NT2/D1 (cell line): Measurements from ENCODE around the gene LDLRAD2.
"Not testable (repeated sequence)": the region's sequence is repeated elsewhere in the genome, so short reads cannot be mapped to it uniquely, and the experiment has no call there.

Experiments used
- DNase-seq: peaks from one replicate; pipeline ENCODE4 v3.0.0-alpha.2; 2011; ENCODE audit warnings: low read depth, low spot score
- H3K27me3 ChIP-seq: 2 replicates; pipeline ENCODE4 v1.6.0; 2011; ENCODE audit warnings: mild to moderate bottlenecking; ENCODE audit not compliant: insufficient read length, insufficient read depth
- H3K36me3 ChIP-seq: 2 replicates; pipeline ENCODE4 v1.6.1; 2011; ENCODE audit warnings: mild to moderate bottlenecking, low read length, mixed read lengths; ENCODE audit not compliant: insufficient read depth, insufficient read length
- H3K4me1 ChIP-seq: 2 replicates; pipeline ENCODE4 v1.5.1; 2011; ENCODE audit not compliant: insufficient read depth, insufficient read length
- H3K4me3 ChIP-seq: 2 replicates; pipeline ENCODE4 v1.5.1; 2011; ENCODE audit warnings: low read depth; ENCODE audit not compliant: insufficient read length
- H3K9ac ChIP-seq: 2 replicates; pipeline ENCODE4 v1.6.0; 2011; ENCODE audit warnings: low read depth; ENCODE audit not compliant: insufficient read length
- H3K9me3 ChIP-seq: 2 replicates; pipeline ENCODE4 v1.5.1; 2011; ENCODE audit warnings: mild to moderate bottlenecking, low read length; ENCODE audit not compliant: insufficient read depth
- SUZ12 ChIP-seq: IDR thresholded peaks from 2 replicates; pipeline ENCODE4 v1.6.1; 2011; ENCODE audit not compliant: insufficient read length, insufficient read depth; ENCODE audit errors: extremely low read depth
- YY1 ChIP-seq: IDR thresholded peaks from 2 replicates; pipeline ENCODE4 v1.6.1; 2011; ENCODE audit not compliant: insufficient read length, insufficient read depth
- ZNF274 ChIP-seq: IDR thresholded peaks from 2 replicates; pipeline ENCODE4 v1.6.1; 2011; ENCODE audit warnings: mild to moderate bottlenecking, low read depth, low read length

The LDLRAD2 gene

GRCh38 chr1:21773585-21773984, 38.5 kb upstream of the LDLRAD2 start:
- Histone ChIP-seq H3K27me3 (no peaks in the 10 kb centered on the region), H3K36me3 (peaks cover 3% of the 10 kb centered on the region), H3K4me3 (no peak overlapping the region), H3K4me1 (no peaks in the 10 kb centered on the region), H3K9ac (no peak overlapping the region), H3K9me3 (no peaks in the 10 kb centered on the region)
- no peak for DNase-seq
- TF ChIP-seq SUZ12 (no peak), YY1 (no peak), ZNF274 (no peak)

- H3K4me3 ChIP-seq, result no peak overlapping the region
- TF ChIP-seq YY1, result no peak
- TF ChIP-seq SUZ12, result no peak
- TF ChIP-seq ZNF274, result no peak
- H3K4me1 ChIP-seq, result no peaks in the 10 kb centered on the region
- no peaks in the 10 kb centered on the region for H3K27me3 ChIP-seq
- no peaks in the 10 kb centered on the region for H3K9me3 ChIP-seq
- no peak for DNase-seq
- no peaks in the 10 kb centered on the region for H3K36me3 ChIP-seq
- no peak overlapping the region for H3K9ac ChIP-seq
These were observed 37.1 kb upstream of the LDLRAD2 start for GRCh38 chr1:21774835-21775549.

- Histone ChIP-seq H3K36me3 (no peaks in the 10 kb centered on the region), H3K4me1 (no peaks in the 10 kb centered on the region)
These were observed 36.5 kb upstream of the LDLRAD2 start for GRCh38 chr1:21775550-21775914.

GRCh38 chr1:21775985-21776562, 36.0 kb upstream of the LDLRAD2 start:
- Histone ChIP-seq H3K4me3 (no peak overlapping the region), H3K4me1 (no peaks in the 10 kb centered on the region), H3K9me3 (no peaks in the 10 kb centered on the region), H3K27me3 (no peaks in the 10 kb centered on the region), H3K9ac (no peak overlapping the region), H3K36me3 (no peaks in the 10 kb centered on the region)
- TF ChIP-seq SUZ12 (no peak), YY1 (no peak), ZNF274 (no peak)
- no peak for DNase-seq

More at GRCh38 chr1:21775550-21775914, 36.5 kb upstream of the LDLRAD2 start:
- no peaks in the 10 kb centered on the region for H3K9me3 ChIP-seq
- no peak for TF ChIP-seq SUZ12
- TF ChIP-seq ZNF274, result no peak
- TF ChIP-seq YY1, result no peak
- H3K4me3 ChIP-seq, result no peak overlapping the region
- H3K9ac ChIP-seq, result no peak overlapping the region
- H3K27me3 ChIP-seq, result no peaks in the 10 kb centered on the region
- DNase-seq, result no peak

- H3K9me3 ChIP-seq, H3K4me1 ChIP-seq, H3K36me3 ChIP-seq, H3K9ac ChIP-seq, H3K4me3 ChIP-seq, H3K27me3 ChIP-seq, DNase-seq: not testable (repeated sequence)
These were observed 35.1 kb upstream of the LDLRAD2 start for GRCh38 chr1:21776925-21777324.

- H3K27me3 ChIP-seq, result no peaks in the 10 kb centered on the region
- no peak overlapping the region for H3K4me3 ChIP-seq
- TF ChIP-seq ZNF274 (no peak), SUZ12 (no peak), YY1 (no peak)
- H3K36me3 ChIP-seq, result no peaks in the 10 kb centered on the region
- H3K9ac ChIP-seq, result no peak overlapping the region
- no peaks in the 10 kb centered on the region for H3K9me3 ChIP-seq
- DNase-seq, result no peak
- no peaks in the 10 kb centered on the region for H3K4me1 ChIP-seq
These were observed 33.7 kb upstream of the LDLRAD2 start for GRCh38 chr1:21778405-21778727.

- TF ChIP-seq YY1 (no peak), SUZ12 (no peak), ZNF274 (no peak)
- Histone ChIP-seq H3K9me3 (no peaks in the 10 kb centered on the region), H3K4me1 (no peaks in the 10 kb centered on the region), H3K4me3 (no peak overlapping the region), H3K9ac (no peak overlapping the region), H3K36me3 (no peaks in the 10 kb centered on the region), H3K27me3 (no peaks in the 10 kb centered on the region)
- DNase-seq, result no peak
These were observed 32.2 kb upstream of the LDLRAD2 start for GRCh38 chr1:21779613-21780521.
